IPS-18c (cell line): ENCODE measurements around the gene ATF7.

Source experiments
- H3K4me3 ChIP-seq: 2 replicates; pipeline ENCODE4 v1.7.0; 2013; ENCODE audit warnings: low read depth, mild to moderate bottlenecking, low read length, moderate library complexity; ENCODE audit not compliant: insufficient read depth
- H3K9me3 ChIP-seq: one replicate; pipeline ENCODE4 v1.6.1; 2013; ENCODE audit warnings: mild to moderate bottlenecking, low read length, moderate library complexity; ENCODE audit not compliant: control insufficient read depth, insufficient read depth

Gene ATF7

DNA sequence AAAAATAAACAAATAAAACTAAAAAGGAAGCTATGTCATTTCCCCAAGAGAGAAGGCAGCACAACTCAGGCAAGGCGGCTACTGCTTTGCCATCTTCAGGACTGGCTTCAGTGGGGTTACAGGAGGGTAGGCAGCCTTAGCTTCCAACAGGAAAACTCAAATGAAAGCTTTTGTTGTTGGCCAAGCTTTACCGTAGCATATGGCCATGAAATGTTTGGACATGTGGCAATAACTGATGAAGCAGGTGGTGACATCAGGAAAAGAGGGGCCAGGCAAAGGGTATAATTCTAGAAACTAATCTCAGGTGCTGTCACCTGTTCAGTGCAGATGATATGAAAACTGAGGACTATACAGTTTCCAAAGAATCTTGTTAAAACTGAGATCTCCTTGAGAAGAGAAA is 96.1 kb downstream of the ATF7 start:
- peaks cover 2% of the 10 kb centered on the region for H3K9me3 ChIP-seq
- no peak overlapping the region for H3K4me3 ChIP-seq

GRCh38 chr12:53524476-53524875 is 101.7 kb downstream of the ATF7 start:
- Histone ChIP-seq H3K4me3 (no peak overlapping the region), H3K9me3 (no peaks in the 10 kb centered on the region)

DNA sequence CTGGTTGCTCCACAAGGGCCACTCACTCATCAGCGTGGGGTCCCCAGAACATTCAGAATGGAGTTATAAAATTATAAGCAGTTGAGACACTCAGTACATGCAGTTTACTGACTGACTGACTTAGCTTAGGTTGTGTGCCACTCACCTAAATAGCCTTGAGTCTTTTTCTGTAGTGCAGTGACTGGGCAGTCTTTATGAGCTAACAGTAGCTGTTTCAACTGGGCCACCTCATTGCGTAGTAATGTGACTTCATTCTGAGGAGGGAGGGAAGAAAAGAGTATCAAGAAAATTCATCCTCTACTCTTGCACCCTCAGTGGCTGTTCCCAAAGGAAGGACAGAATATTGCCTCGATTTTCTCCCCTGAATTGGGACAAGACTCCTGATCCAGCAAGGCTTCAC is 103.1 kb downstream of the ATF7 start:
- H3K9me3 ChIP-seq: no peaks in the 10 kb centered on the region
- H3K4me3 ChIP-seq: no peak overlapping the region

DNA sequence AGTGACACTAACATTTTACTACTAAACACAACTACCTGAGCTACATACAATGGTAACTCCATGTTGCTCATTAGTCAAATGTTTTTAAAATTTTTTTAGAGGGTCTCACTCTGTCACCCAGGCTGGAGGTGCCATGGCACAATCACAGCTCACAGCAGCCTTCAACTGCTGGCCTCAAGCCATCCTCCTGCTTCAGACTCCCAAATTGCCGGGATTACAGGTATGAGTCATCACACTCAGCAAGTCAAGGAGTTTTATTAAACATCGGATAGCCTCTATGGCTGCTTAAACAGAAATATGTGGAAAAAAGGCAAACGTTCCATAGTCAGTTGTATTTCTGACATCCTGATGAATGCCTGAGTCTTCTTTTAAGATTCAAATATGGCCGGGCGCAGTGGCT is 107.8 kb downstream of the ATF7 start:
- H3K9me3 ChIP-seq: no peaks in the 10 kb centered on the region
- H3K4me3 ChIP-seq: no peak overlapping the region

GRCh38 chr12:53516758-53517455 is 109.3 kb downstream of the ATF7 start:
- no peaks in the 10 kb centered on the region for H3K9me3 ChIP-seq
- no peak overlapping the region for H3K4me3 ChIP-seq

- no peak overlapping the region for H3K4me3 ChIP-seq
- H3K9me3 ChIP-seq: no peaks in the 10 kb centered on the region
Observed at GRCh38 chr12:53515291-53515680, 110.9 kb downstream of the ATF7 start.

DNA sequence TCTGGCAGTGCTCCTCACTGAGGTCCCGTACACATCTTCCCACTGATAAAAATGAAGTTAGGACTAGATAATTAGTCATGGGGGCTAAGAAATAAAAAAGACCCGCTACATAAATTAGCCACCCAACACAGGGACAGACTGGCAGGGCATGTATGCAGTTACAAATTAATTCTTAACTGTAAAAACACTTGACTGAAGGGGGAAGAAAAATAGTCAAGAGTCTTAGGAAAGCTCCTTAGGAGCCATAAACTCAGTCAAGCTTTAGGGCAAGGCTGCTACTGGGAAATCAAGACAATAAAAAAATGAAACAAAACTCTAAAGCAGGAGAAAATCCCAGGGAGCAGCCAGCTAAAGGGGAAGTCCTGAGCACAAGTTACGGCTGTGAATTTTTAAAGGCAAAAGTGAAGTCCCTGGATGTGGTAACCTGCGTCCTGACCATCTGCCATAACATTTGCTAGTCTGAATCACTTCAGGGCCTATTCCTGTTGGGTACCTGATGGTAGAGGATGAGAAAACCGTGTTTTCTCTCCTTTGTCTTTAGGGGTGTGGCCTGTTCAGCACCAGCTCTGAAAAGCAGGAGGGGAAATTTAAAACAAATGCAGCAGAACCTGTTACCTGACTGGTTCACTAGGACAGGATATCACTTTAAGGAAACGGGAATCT is 111.4 kb downstream of the ATF7 start:
- H3K9me3 ChIP-seq: no peaks in the 10 kb centered on the region
- no peak overlapping the region for H3K4me3 ChIP-seq

DNA sequence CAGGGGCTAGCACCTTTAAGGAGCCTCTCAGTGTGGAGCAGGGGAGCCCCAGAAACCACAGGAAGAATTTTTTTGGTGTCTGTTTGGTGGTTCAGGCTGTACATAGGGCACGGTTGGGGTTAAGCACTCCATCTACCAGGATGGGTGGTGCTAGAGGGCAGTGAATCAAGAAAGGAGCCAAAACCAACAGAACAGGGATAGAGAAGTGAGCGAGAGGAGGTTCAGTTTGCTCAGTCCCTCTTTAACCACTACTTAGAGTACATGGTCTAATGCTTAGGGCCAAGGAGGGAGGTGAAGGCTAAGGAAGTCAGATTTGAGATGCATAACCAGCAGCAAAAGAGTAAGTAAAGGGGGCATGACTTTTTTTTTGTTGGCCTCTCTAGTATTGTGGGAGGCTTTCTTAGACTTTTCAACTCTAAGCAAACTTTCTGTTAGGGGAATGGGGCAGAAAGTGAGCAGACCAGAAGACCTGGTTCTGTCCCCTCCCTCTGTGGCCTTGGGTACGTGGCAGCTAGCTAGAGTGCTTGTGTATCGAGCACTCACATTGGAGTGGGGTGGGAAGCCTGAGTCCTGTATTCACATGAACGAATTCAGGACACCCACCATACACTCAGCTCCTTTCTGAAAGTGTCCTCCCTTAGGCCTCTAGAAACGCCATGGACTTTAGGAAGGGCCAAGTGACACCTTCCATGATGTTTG is 112.3 kb downstream of the ATF7 start:
- no peak overlapping the region for H3K4me3 ChIP-seq
- no peaks in the 10 kb centered on the region for H3K9me3 ChIP-seq

GRCh38 chr12:53510181-53510812 is 115.9 kb downstream of the ATF7 start:
- no peaks in the 10 kb centered on the region for H3K9me3 ChIP-seq
- H3K4me3 ChIP-seq: no peak overlapping the region

GRCh38 chr12:53508534-53509170 is 117.5 kb downstream of the ATF7 start:
- Histone ChIP-seq H3K4me3 (no peak overlapping the region), H3K9me3 (no peaks in the 10 kb centered on the region)

- H3K4me3 ChIP-seq: no peak overlapping the region
- H3K9me3 ChIP-seq: no peaks in the 10 kb centered on the region
Observed at GRCh38 chr12:53507603-53507885, 118.6 kb downstream of the ATF7 start.

GRCh38 chr12:53506881-53507602 is 119.1 kb downstream of the ATF7 start, which contains the start of gene NPFF:
Gene NPFF, minus strand, starts transcription at chr12:53507484. Its CDS starts 10 bp downstream, at chr12:53507474.
- no peak within 1 kb of the TSS for H3K4me3 ChIP-seq
- no peaks in the 10 kb centered on the region for H3K9me3 ChIP-seq

DNA sequence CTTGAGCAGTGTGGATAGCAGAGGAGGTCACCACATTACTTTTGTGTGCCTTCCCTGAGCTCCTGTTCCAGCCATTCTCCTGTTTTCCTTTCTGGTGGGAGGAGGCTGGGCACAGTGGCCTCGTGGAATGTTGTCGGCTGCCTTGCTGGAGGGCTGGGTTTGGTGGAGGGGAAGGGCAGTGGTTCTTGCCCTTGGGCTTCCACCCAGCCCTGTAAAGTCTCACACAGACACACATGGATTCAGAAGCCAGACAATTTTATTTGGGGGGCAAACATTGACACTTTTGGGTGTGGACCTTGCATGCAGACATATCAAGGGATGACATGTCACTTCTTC is 119.8 kb downstream of the ATF7 start:
- Histone ChIP-seq H3K4me3 (no peak overlapping the region), H3K9me3 (no peaks in the 10 kb centered on the region)

- no peak overlapping the region for H3K4me3 ChIP-seq
- H3K9me3 ChIP-seq: no peaks in the 10 kb centered on the region
Observed at GRCh38 chr12:53505555-53506449, 120.4 kb downstream of the ATF7 start.

DNA sequence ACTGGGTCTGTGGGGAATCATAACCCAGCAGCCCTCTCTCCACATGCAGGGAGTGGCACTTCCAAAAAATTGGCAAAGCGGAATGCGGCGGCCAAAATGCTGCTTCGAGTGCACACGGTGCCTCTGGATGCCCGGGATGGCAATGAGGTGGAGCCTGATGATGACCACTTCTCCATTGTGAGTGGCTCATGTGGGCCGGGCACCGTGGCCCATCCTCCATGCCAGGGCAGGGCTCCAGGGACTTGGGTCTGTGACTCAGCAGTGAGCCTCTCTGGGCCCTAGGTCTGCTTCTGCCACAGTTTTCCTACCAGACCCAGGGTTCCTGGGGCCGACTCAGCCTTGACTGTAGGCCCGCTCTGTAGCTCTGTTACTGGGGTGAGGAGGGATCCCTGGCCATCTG is 121.1 kb downstream of the ATF7 start:
- no peaks in the 10 kb centered on the region for H3K9me3 ChIP-seq
- no peak overlapping the region for H3K4me3 ChIP-seq
